Activated CD8-positive, alpha-beta memory T cell treated with anti-CD3 and anti-CD28 coated beads for 4 hours (primary cell): Measurements from ENCODE around the gene LRBA.
A peak's percentile ranks its signal among the peaks of the same experiment; 100 is the strongest.

Source experiments
- DNase-seq, 2 donors: peaks; one replicate each; pipeline ENCODE4 v3.0.0-alpha.2; 2020; ENCODE audit warnings: low read depth in 2 of 2

The LRBA gene

GRCh38 chr4:150327262-150327780 lies 687.8 kb downstream of the LRBA start:
- DNase-seq = no peak

- no peak for DNase-seq
These were observed 689.2 kb downstream of the LRBA start for GRCh38 chr4:150325872-150326271.

- DNase-seq = no peak
These were observed 691.4 kb downstream of the LRBA start for GRCh38 chr4:150323406-150324325.

- no peak for DNase-seq
These were observed 692.4 kb downstream of the LRBA start for GRCh38 chr4:150322646-150323045.

- DNase-seq = no peak
These were observed 694.0 kb downstream of the LRBA start for GRCh38 chr4:150321113-150321512.

- no peak for DNase-seq
These were observed 696.1 kb downstream of the LRBA start for GRCh38 chr4:150318971-150319370.

- no peak for DNase-seq
These were observed 696.6 kb downstream of the LRBA start for GRCh38 chr4:150318527-150318926.

- no peak for DNase-seq
These were observed 698.5 kb downstream of the LRBA start for GRCh38 chr4:150316332-150317205.

GRCh38 chr4:150315691-150316090 lies 699.4 kb downstream of the LRBA start:
- DNase-seq = no peak

- no peak for DNase-seq
These were observed 699.9 kb downstream of the LRBA start for GRCh38 chr4:150315175-150315574.

- DNase-seq = no peak
These were observed 701.1 kb downstream of the LRBA start for GRCh38 chr4:150314031-150314430.

GRCh38 chr4:150310159-150310895 lies 704.8 kb downstream of the LRBA start:
- no peak for DNase-seq

- DNase-seq = no peak
These were observed 706.1 kb downstream of the LRBA start for GRCh38 chr4:150308824-150309472.

GRCh38 chr4:150306719-150307118 lies 708.4 kb downstream of the LRBA start:
- DNase-seq = no peak

- DNase-seq = no peak
These were observed 709.1 kb downstream of the LRBA start for GRCh38 chr4:150305995-150306394.

GRCh38 chr4:150302553-150302952 lies 712.5 kb downstream of the LRBA start:
- peak in 1 of 2 donors; percentile 10 for DNase-seq

GRCh38 chr4:150299816-150300215 lies 715.3 kb downstream of the LRBA start:
- DNase-seq = no peak

- no peak for DNase-seq
These were observed 717.1 kb downstream of the LRBA start for GRCh38 chr4:150297861-150298474.

- no peak for DNase-seq
These were observed 725.2 kb downstream of the LRBA start for GRCh38 chr4:150289881-150290280.

GRCh38 chr4:150289198-150289597 lies 725.9 kb downstream of the LRBA start:
- no peak for DNase-seq

- DNase-seq = no peak
These were observed 728.4 kb downstream of the LRBA start for GRCh38 chr4:150286656-150287055.
